Measurements from ENCODE around the gene ADAMTSL2. TPM values are rescaled to one million over a fixed set of nuclear protein-coding genes. Genes with fewer than 3 reads are reported as not detected.

ADAMTSL2 gene
- total RNA-seq, 2 donors from 2014 or later, result 4.9 to 27.7 TPM

DNA sequence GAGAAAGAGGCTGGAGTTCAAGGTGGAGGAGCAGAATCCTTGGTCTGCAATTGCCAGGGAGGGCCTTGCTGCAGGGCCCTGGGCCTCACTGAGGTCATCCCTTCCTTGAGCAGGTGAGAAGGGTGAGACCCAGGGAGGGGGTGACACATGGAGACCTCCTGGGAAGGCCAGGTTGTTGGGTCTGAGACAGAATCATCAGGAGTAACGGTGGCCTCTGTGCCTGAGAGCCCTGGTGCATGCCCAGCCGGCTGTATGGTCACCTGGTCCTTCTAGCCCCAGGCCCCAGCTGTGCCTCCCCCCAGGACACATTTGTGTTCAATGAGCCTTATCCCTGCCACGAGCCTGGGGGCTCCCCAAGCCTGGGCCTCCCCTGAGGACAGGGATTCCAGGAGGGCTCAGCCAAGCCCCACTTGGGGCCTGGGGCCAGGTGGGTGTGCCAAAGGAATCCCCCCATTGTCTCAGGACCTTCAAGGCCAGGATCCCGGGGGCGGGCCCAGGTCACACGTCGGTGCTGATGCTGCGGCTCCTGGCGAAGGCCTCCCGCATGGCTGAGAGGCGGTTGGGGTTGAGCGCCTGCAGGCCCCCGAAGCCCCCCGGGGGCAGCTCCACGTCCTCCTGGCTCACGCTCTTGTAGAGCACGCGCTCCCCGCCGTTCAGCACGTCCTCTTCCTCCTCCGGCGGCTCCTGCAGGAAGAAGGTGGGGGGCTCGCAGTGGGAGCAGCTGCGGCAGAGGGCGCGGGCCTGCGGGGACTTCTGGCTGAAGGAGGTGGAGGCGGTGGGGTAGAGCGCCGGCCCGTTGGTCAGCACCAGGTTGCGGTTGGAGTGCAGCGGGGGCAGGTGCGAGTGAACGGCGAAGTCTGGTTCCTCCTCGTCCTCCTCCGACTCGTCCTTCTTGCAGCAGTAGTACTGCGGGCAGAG lies 44.3 kb downstream of the ADAMTSL2 start:
- Histone ChIP-seq H3K36me3 (no peaks in the 10 kb centered on the region), H3K9me3 (no peaks in the 10 kb centered on the region), H3K27ac (peak overlapping the region in 1 of 2 donors; percentile 16), H3K27me3 (no peaks in the 10 kb centered on the region), H3K4me1 (peaks cover 0 to 47% of the 10 kb centered on the region in 2 donors), H3K4me3 (no peak overlapping the region)
- TF ChIP-seq, protein P1, sequence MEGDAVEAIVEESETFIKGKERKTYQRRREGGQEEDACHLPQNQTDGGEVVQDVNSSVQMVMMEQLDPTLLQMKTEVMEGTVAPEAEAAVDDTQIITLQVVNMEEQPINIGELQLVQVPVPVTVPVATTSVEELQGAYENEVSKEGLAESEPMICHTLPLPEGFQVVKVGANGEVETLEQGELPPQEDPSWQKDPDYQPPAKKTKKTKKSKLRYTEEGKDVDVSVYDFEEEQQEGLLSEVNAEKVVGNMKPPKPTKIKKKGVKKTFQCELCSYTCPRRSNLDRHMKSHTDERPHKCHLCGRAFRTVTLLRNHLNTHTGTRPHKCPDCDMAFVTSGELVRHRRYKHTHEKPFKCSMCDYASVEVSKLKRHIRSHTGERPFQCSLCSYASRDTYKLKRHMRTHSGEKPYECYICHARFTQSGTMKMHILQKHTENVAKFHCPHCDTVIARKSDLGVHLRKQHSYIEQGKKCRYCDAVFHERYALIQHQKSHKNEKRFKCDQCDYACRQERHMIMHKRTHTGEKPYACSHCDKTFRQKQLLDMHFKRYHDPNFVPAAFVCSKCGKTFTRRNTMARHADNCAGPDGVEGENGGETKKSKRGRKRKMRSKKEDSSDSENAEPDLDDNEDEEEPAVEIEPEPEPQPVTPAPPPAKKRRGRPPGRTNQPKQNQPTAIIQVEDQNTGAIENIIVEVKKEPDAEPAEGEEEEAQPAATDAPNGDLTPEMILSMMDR (IDR thresholded peaks at IDR 0.05), result no peak
- DNase-seq (ENCODE audit: low spot score), result no peak

DNA sequence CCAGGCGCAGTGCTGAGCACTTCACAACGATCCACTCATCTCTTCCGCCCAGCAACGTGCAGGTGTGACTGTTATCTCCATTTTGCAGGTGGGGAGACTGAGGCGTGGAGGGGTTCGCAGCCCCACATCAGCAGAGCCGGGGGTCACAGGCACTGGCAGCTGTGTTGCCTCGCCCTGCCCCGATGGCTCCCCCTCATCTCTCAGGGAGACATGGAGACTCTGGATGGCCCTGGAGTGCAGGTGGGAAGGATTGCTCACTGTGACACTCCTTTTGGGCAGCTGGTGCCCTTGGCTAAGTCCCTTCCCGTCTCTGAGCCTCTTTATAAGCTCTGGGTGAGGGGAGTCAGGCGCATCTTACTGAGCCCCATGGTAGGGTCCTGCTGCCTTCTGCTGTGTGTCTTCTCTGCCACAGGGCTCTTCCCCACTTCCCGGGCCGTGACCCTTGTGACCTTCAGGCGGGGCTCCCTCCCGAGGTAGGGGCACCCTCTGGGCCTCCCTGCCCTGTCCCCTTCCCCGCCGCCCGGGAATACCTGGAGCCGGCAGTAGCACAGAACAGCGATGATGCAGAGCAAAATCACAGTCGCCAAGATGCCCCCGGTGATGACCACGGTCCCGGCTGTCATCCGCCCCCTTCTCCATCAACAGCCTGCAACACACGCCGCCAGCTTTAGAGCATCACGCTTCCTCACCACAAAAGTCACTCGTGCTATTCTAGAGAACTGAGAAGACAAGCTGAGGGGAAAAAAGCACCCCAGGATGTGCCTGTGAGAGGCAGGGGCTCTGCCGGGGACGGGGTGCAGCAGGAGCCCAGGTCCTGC lies 45.3 kb downstream of the ADAMTSL2 start:
- TF ChIP-seq, protein P1 (IDR thresholded peaks at IDR 0.05), result no peak
- Histone ChIP-seq H3K36me3 (no peaks in the 10 kb centered on the region), H3K27me3 (no peaks in the 10 kb centered on the region), H3K4me3 (no peak overlapping the region), H3K9me3 (no peaks in the 10 kb centered on the region), H3K4me1 (peaks cover 0 to 57% of the 10 kb centered on the region in 2 donors), H3K27ac (no peak overlapping the region)
- DNase-seq (ENCODE audit: low spot score), result no peak

DNA sequence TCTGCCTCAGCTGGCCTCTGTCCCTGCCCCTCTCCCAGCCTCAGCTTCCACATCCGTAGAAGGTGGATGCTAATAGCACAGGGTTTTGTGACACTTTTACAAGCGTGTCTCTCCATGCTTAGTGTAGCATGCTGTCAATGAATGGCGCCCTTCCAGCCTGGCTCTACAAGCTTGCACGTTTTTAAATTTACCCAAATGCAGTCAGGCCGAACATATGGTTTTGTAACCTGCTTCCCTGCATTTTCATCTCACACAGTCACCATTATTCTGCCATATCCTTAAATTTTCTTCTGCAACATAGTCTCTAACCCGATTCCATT lies 45.9 kb downstream of the ADAMTSL2 start:
- H3K4me1 ChIP-seq, result peaks cover 0 to 62% of the 10 kb centered on the region in 2 donors
- no peak for DNase-seq (ENCODE audit: low spot score)
- H3K27me3 ChIP-seq, result no peaks in the 10 kb centered on the region
- no peak overlapping the region for H3K27ac ChIP-seq
- no peak overlapping the region for H3K4me3 ChIP-seq
- H3K9me3 ChIP-seq, result no peaks in the 10 kb centered on the region
- no peaks in the 10 kb centered on the region for H3K36me3 ChIP-seq
- TF ChIP-seq, protein P1 (IDR thresholded peaks at IDR 0.05), result no peak

DNA sequence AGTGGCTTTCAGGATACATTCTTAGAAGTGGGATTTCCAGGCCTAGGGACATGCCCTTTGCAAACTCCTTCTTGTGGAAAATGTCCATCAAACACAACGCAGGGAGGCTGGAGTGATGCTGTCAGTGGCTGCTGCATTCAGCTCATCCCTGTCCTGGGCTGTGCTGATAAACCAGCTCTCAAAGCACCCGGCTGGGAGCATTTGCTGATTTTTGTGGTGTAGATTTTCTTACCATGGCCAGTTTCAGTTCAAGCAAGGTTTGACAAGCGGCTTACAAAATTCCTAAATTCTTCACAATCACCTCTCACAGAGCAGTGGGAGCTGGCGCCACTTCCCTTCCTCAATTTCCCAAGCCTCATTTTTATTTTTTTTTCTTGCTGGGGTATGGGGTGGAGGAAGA lies 46.5 kb downstream of the ADAMTSL2 start:
- H3K27ac ChIP-seq, result peak overlapping the region; percentile 16 to 54
- H3K4me1 ChIP-seq, result peaks cover 0 to 61% of the 10 kb centered on the region in 2 donors
- no peaks in the 10 kb centered on the region for H3K36me3 ChIP-seq
- DNase-seq (ENCODE audit: low spot score), result no peak
- TF ChIP-seq, protein P1 (IDR thresholded peaks at IDR 0.05), result no peak
- no peak overlapping the region for H3K4me3 ChIP-seq
- no peaks in the 10 kb centered on the region for H3K9me3 ChIP-seq
- H3K27me3 ChIP-seq, result peaks cover 0 to under 1% of the 10 kb centered on the region in 2 donors

DNA sequence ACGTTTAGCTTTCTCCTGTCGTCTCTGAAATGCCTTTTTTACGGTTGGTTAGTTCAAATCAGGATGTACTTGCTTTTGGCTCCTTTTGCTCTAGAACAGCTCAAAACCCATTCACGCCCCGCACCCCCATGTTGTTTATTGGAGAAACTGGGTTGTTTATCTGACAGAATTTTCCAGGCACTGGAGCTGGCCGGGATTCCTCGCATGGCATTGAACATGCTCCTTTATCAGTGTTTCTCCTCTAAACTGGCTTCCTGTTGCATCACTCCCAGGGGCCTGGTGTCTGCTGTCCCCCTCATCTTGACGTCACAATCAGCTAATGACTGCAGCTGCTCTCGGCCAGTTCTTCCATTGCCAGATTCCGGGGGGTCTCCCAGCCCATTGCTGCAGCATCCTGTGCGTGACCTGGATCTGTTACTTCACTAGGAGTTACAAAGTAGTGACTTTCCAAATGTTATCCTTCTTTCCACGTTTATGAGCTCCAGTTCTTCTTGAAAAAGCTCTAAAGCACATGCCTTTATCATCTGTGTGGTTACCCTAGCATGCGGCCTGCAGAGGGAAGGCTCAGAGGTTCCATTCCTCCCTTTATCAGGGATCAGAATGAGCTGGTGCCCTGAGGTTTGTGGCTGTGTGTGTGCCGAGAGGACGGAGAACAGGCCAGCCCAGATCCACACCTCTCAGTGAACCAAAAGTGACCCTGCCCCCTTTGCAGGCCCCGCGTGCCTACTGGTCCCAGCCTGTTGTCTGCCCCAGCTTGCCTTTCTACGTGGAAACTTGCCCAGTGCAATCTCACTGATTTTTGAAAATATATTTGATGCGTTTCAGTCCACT lies 47.2 kb downstream of the ADAMTSL2 start:
- peak; percentile 97 for DNase-seq (ENCODE audit: low spot score)
- Histone ChIP-seq H3K4me1 (peaks cover 0 to 54% of the 10 kb centered on the region in 2 donors), H3K4me3 (no peak overlapping the region), H3K9me3 (no peaks in the 10 kb centered on the region), H3K36me3 (no peaks in the 10 kb centered on the region), H3K27ac (peak overlapping the region; percentile 35 to 76), H3K27me3 (peaks cover 0 to 8% of the 10 kb centered on the region in 2 donors)
- TF ChIP-seq, protein P1 (IDR thresholded peaks at IDR 0.05), result no peak
